GM10248 (cell line): Measurements from ENCODE around the gene MARK2.

Experiments used
- CTCF ChIA-PET: fragments of 300-600 bp; sonication (Branson Sonifier 250); formaldehyde crosslinking; extraction: SDS; loops from one replicate; lab custom pipeline; 2021; ENCODE audit warnings: antibody characterized with exemption; lab: Yijun Ruan, JAX
- POLR2A ChIA-PET: fragments of 350-650 bp; sonication (Branson Sonifier 250); formaldehyde crosslinking; extraction: SDS; loops from one replicate; lab custom pipeline; 2020; ENCODE audit warnings: antibody characterized with exemption; lab: Yijun Ruan, JAX
- DNase-seq: peaks from one replicate; pipeline ENCODE4 v3.0.0; 2012; ENCODE audit errors: extremely low spot score
- TF ChIP-seq, protein P1 (sequence below): IDR thresholded peaks from 2 replicates; pipeline ENCODE4 v1.5.1; 2012; ENCODE audit warnings: mild to moderate bottlenecking, low read depth; ENCODE audit errors: extremely low read depth, missing control alignments, control extremely low read depth

Gene MARK2

DNA sequence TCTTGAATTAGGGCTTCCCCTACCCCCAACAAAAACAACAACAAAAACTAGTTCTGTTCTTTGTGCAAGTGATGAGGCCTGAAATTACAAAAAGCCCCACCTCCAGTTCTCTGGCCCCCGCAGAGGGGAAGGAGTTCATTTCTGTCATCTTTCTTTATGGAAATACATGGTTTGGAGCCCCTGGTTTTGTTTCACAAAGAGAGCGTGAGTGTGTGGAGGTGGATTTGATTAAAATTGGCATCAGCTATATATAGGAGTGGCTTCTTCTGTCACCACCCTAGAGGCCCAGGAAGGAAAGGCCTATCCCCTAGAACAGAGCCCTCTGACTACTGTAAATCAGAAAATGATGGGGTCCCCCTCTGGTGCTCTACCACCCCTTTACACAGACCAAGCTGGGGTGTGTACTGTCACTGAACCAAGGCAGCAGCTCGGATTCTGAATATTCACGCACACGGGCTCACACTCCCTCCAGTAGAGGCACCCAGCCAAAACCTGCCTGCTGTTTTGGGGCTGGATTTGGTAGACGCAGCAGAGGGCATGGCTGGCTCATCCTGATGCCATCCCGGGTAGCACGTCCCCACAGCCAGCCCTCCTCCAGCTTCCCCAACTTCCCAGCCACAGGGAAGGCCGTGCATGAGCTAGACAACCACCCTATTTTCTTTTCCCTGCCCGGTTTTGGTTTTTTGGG lies 58.7 kb downstream of the MARK2 start:
- POLR2A ChIA-PET: no interaction called here
- CTCF ChIA-PET: interaction anchor here (2.6 to 2.7 kb wide), 2 partner anchors 9 to 26 kb away, joined by 7 read pairs; no protein-coding TSS in a partner anchor
- TF ChIP-seq, protein P1, sequence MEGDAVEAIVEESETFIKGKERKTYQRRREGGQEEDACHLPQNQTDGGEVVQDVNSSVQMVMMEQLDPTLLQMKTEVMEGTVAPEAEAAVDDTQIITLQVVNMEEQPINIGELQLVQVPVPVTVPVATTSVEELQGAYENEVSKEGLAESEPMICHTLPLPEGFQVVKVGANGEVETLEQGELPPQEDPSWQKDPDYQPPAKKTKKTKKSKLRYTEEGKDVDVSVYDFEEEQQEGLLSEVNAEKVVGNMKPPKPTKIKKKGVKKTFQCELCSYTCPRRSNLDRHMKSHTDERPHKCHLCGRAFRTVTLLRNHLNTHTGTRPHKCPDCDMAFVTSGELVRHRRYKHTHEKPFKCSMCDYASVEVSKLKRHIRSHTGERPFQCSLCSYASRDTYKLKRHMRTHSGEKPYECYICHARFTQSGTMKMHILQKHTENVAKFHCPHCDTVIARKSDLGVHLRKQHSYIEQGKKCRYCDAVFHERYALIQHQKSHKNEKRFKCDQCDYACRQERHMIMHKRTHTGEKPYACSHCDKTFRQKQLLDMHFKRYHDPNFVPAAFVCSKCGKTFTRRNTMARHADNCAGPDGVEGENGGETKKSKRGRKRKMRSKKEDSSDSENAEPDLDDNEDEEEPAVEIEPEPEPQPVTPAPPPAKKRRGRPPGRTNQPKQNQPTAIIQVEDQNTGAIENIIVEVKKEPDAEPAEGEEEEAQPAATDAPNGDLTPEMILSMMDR: no peak
- no peak for DNase-seq

DNA sequence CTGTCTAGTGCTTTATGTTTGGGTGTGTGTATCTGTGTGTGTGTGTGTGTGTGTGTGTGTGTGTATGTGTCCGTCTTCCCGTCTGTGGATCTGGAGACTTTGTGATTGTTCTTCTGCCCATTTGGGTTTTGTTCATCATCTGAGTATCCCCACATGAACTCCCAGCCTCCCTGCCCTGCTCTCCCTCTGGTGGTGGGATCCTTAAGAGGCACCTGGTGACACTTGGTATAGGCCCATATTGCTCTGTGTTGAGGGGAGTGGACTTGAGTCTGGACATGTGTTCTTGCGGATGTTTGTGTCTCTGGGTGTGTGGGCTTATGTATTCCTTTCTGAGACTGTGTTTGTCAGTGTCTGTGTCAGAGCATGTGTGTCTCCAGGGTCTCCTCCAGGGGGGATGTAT lies 62.8 kb downstream of the MARK2 start:
- no peak for DNase-seq
- ChIA-PET CTCF (interaction anchor here (1.0 kb wide), 1 partner anchor 10 kb away, joined by 4 read pairs; no protein-coding TSS in a partner anchor), POLR2A (no interaction called here)
- TF ChIP-seq, protein P1: no peak

GRCh38 chr11:63903884-63904283 lies 65.0 kb downstream of the MARK2 start:
- TF ChIP-seq, protein P1: no peak
- no peak for DNase-seq
- CTCF ChIA-PET: interaction anchor here (1.4 kb wide), 1 partner anchor 66 kb away, joined by 3 read pairs; no protein-coding TSS in a partner anchor
- POLR2A ChIA-PET: no interaction called here

DNA sequence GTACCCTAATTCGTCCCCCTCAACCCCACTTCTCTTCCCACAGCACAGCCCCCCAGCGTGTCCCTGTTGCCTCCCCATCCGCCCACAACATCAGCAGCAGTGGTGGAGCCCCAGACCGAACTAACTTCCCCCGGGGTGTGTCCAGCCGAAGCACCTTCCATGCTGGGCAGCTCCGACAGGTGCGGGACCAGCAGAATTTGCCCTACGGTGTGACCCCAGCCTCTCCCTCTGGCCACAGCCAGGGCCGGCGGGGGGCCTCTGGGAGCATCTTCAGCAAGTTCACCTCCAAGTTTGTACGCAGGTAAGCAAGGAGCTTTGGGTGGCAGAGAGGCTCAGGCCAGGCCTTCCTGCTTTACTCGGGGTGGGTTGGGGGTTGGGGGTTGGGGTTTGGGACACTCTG lies 65.8 kb downstream of the MARK2 start:
- POLR2A ChIA-PET: no interaction called here
- DNase-seq: no peak
- TF ChIP-seq, protein P1: no peak
- CTCF ChIA-PET: interaction anchor here (1.4 kb wide), 1 partner anchor 67 kb away, joined by 3 read pairs; no protein-coding TSS in a partner anchor

- ChIA-PET CTCF (interaction anchor here (2.7 kb wide), 1 partner anchor 68 kb away, joined by 19 read pairs; no protein-coding TSS in a partner anchor), POLR2A (no interaction called here)
- TF ChIP-seq, protein P1: no peak
- no peak for DNase-seq
These were observed 66.3 kb downstream of the MARK2 start for GRCh38 chr11:63905179-63905578.

- TF ChIP-seq, protein P1: no peak
- POLR2A ChIA-PET: no interaction called here
- no peak for DNase-seq
- CTCF ChIA-PET: interaction anchor here (0.7 to 2.7 kb wide), 9 partner anchors 9 to 72 kb away, joined by 3 to 19 read pairs (median 6); partner anchors contain the start of gene RCOR2
These were observed 67.2 kb downstream of the MARK2 start for GRCh38 chr11:63906087-63906486.
